Ectodermal cell (in vitro differentiated cells): ENCODE measurements around the gene FAR2.
"Not testable (repeated sequence)": the region's sequence is repeated elsewhere in the genome, so short reads cannot be mapped to it uniquely, and the experiment has no call there.

Experiments used
- H3K27ac ChIP-seq: 2 replicates; pipeline ENCODE4 v1.7.0; 2013; ENCODE audit warnings: mild to moderate bottlenecking, low read depth, low read length; ENCODE audit not compliant: insufficient read depth, poor library complexity, severe bottlenecking
- H3K27me3 ChIP-seq: 2 replicates; pipeline ENCODE4 v1.7.0; 2013; ENCODE audit warnings: mild to moderate bottlenecking, low read length; ENCODE audit not compliant: insufficient read depth, control insufficient read depth, poor library complexity, severe bottlenecking
- H3K36me3 ChIP-seq: one replicate; pipeline ENCODE4 v1.7.0; 2013; ENCODE audit warnings: low read length; ENCODE audit not compliant: control insufficient read depth, insufficient read depth
- H3K4me1 ChIP-seq: one replicate; pipeline ENCODE4 v1.7.0; 2013; ENCODE audit warnings: low read length; ENCODE audit not compliant: control insufficient read depth, insufficient read depth
- H3K4me3 ChIP-seq: 2 replicates; pipeline ENCODE4 v1.7.0; 2013; ENCODE audit warnings: low read depth, low read length, control low read depth; ENCODE audit not compliant: insufficient read depth
- H3K9me3 ChIP-seq: 2 replicates; pipeline ENCODE4 v1.7.0; 2013; ENCODE audit warnings: mild to moderate bottlenecking, low read length, moderate library complexity; ENCODE audit not compliant: control insufficient read depth
- WGBS, 2 experiments: methylation state at CpG; one replicate each; pipeline ENCODE4 v1.1.7; 2013; ENCODE audit warnings: missing lambda C conversion rate in 2 of 2; 5-methylcytosine and 5-hydroxymethylcytosine counted together

FAR2 gene

DNA sequence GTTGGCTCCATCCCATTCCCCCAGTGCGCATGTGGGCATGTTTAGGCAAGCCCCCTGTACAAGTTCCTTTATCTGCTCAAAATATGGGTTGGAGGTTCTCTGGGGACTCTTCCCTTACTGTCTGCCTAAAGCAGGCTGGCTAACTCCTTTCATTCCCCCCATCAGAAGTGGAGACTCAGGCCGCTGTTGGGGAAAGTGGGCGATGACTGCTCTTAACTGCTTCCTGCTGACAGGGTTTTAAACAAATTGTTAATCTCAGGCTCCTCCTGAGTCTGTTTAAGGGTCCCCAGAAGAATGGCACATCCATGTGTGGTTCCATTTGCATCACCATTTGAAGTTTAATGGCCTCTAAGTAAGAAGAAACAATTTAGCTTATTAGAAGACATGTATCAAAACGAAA lies 15.4 kb upstream of the FAR2 start:
- Histone ChIP-seq H3K36me3 (no peaks in the 10 kb centered on the region), H3K27me3 (no peaks in the 10 kb centered on the region), H3K9me3 (no peaks in the 10 kb centered on the region), H3K27ac (no peak overlapping the region), H3K4me1 (no peaks in the 10 kb centered on the region), H3K4me3 (no peak overlapping the region)
- 79% methylated on average over 4 of the region's 4 CpGs for WGBS, 2 experiments

- not testable (repeated sequence) for H3K4me1 ChIP-seq, H3K36me3 ChIP-seq, H3K4me3 ChIP-seq, H3K9me3 ChIP-seq, H3K27me3 ChIP-seq, H3K27ac ChIP-seq
- WGBS, 2 experiments: 97 to 98% methylated on average over 3 of the region's 3 CpGs
Observed at GRCh38 chr12:29138256-29138655, 10.8 kb upstream of the FAR2 start.

DNA sequence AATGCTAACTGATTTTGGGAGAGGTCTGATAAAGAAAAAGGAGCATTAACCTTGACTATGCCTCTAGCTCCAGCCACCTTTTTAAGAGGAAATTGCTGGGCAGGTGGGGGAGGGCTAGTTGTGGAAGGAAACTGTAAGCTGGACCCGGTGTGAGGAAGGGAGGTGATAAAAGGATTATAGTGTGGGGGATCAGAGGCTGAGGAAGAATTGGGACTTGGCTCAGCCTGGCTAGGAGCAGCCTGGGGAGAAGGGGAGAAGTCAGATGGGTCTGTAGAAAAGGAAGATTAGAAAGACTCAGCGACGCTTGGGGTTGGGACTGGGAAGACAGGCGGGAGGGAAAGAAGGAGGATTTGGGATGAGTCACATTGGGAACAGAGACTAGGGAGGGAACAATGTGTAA lies 10.2 kb upstream of the FAR2 start:
- not testable (repeated sequence) for H3K4me1 ChIP-seq, H3K9me3 ChIP-seq, H3K4me3 ChIP-seq, H3K27ac ChIP-seq, H3K36me3 ChIP-seq, H3K27me3 ChIP-seq
- WGBS, 2 experiments: 88% methylated on average over 4 of the region's 4 CpGs

GRCh38 chr12:29145372-29146170 lies 3.5 kb upstream of the FAR2 start:
- H3K27ac ChIP-seq: no peak overlapping the region
- no peak overlapping the region for H3K4me3 ChIP-seq
- no peaks in the 10 kb centered on the region for H3K36me3 ChIP-seq
- H3K27me3 ChIP-seq: peaks cover 30% of the 10 kb centered on the region
- WGBS, 2 experiments: 89 to 92% methylated on average over 14 of the region's 14 CpGs
- H3K4me1 ChIP-seq: peaks cover 7% of the 10 kb centered on the region
- H3K9me3 ChIP-seq: no peaks in the 10 kb centered on the region

DNA sequence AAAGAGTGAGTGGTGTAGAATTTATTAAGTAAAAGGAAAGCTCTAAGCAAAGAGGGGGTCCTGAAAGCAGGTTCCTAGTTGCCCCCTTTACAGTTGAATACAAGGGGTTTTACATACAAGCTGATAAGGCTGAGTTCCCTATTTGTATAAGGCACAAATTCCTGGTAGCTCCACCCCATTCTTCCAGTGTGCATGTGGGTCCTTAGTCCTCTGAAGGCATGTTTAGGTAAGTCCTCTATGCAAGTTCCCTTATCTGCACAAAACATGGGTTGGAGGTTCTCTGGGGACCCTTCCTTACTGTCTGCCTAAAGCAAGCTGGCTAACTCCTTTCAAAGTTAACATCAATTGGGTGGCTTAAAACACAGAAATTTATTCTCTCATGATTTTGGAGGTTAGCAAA lies 2.9 kb upstream of the FAR2 start:
- no peaks in the 10 kb centered on the region for H3K9me3 ChIP-seq
- H3K27me3 ChIP-seq: peaks cover 36% of the 10 kb centered on the region
- no peaks in the 10 kb centered on the region for H3K36me3 ChIP-seq
- no peak overlapping the region for H3K27ac ChIP-seq
- no peak overlapping the region for H3K4me3 ChIP-seq
- peaks cover 7% of the 10 kb centered on the region for H3K4me1 ChIP-seq

DNA sequence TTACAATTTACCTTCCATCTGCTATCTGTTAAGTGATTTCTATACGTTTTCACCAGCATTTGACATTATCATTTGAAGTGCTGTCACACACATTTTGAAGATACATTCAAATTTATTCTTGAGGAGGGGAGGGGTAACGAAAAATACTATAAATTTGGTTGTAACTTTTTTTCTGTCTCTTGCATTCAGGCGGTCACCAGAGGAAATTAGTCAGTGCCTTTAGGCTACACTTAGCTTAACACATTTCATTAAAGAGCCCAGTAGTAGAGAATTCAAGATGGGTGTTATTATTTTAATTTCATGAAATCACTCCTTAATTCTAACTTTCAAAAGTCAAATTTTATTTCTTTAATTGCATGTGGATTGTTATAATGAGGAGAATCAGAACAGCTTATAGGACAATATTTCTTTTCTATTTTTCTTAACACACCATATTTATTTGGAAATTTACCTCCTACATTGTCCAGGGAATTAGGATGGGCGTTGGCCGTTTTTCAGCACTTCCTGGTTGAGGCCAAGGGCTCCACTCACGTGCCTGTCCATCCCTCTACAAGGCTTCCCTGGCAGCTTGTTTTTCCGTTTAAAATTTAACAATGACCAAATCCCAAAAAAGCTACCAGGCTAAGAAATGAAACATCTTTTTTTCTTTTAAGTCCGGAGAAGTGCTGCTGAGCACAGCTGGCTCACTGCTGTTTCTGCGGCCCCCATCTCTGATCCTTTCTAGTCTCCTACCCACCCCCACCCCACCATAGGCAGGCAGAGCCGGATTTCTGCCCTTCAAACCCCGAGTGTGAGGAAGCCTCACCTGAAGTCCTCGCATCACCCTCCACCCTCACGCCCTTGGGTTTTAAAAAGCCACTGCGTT lies 1.1 kb upstream of the FAR2 start:
- Histone ChIP-seq H3K27me3 (peaks cover 36% of the 10 kb centered on the region), H3K4me3 (peak overlapping the region; percentile 59), H3K27ac (no peak overlapping the region), H3K9me3 (no peaks in the 10 kb centered on the region), H3K4me1 (peaks cover 7% of the 10 kb centered on the region), H3K36me3 (no peaks in the 10 kb centered on the region)
- WGBS, 2 experiments: 17 to 27% methylated on average over 12 to 13 of the region's 14 CpGs

- Histone ChIP-seq H3K4me3 (peak overlapping the region; percentile 59), H3K4me1 (peaks cover 7% of the 10 kb centered on the region), H3K27me3 (peaks cover 36% of the 10 kb centered on the region), H3K9me3 (no peaks in the 10 kb centered on the region), H3K27ac (no peak overlapping the region), H3K36me3 (no peaks in the 10 kb centered on the region)
- WGBS, 2 experiments: 5% methylated on average over 10 of the region's 10 CpGs
Observed at GRCh38 chr12:29148596-29148910, 525 bp upstream of the FAR2 start.

DNA sequence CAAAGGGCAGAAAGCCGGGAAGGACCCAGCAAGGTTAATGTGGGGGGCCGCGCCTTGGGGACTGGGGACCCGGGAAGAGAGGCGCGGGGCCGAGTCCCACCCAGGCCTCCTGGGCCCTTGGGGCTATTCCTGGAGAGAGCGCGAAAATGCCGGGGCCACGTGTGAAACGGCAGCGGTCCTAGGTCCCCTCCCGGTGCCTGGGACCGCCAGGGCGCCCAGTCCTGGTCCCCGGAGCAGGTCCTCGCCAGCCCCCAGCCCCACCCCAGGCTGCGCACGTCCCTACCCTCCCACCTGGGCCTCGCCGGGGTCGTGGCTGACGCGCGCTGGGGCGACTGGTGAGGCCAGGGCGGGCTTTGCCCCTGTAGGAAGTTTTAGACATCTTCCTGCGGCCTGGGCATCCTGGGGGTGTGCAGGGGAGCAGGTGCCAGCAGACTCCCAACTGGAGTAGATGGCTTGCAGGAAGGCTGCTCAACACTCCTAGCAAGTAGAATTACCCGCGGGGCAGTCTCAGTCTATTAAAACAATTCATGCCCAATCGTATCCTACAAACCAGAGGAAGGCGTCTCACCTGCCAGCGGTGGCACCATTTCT lies 708 bp downstream of the FAR2 start:
- peaks cover 7% of the 10 kb centered on the region for H3K4me1 ChIP-seq
- H3K27me3 ChIP-seq: peaks cover 36% of the 10 kb centered on the region
- no peaks in the 10 kb centered on the region for H3K36me3 ChIP-seq
- peak overlapping the region; percentile 59 for H3K4me3 ChIP-seq
- WGBS, 2 experiments: 15 to 18% methylated on average over 34 of the region's 34 CpGs
- H3K9me3 ChIP-seq: no peaks in the 10 kb centered on the region
- H3K27ac ChIP-seq: no peak overlapping the region

GRCh38 chr12:29150462-29150861 lies 1.4 kb downstream of the FAR2 start:
- 92 to 94% methylated on average over 6 to 7 of the region's 7 CpGs for WGBS, 2 experiments
- Histone ChIP-seq H3K27ac (no peak overlapping the region), H3K36me3 (no peaks in the 10 kb centered on the region), H3K4me3 (no peak overlapping the region), H3K9me3 (no peaks in the 10 kb centered on the region), H3K27me3 (peaks cover 36% of the 10 kb centered on the region), H3K4me1 (peaks cover 11% of the 10 kb centered on the region)

DNA sequence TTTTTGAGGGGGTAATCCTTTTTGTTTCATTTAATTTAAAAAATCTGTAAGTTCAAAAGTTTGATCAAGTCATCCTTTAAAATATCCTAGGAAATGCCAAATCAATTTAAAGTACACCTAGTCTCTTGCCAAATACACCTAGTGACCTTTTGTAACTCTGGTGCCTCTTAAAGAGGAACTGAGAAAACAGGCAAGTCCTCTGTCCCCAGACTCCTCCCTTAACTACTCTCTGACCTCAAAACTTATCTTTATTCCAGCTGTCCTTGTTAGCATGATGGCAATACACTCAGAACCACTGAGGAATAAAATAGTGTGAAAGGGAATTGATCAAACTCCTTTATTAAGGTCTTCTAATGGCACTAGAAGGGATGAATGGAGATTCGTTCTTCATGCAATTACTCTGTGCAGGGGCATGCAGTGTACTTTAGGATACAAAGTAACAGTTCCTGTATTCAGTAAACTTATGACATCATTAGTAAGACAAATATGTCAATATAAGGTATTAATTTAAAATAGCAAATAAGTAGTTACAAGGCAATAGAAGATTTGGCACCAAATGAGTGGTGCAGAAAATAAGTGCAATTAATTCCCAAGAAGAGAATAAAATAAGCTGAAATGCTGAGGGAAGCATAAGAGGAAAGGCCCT lies 3.3 kb downstream of the FAR2 start:
- no peaks in the 10 kb centered on the region for H3K36me3 ChIP-seq

More for the DNA sequence above, 3.3 kb downstream of the FAR2 start:
- no peak overlapping the region for H3K4me3 ChIP-seq
- no peaks in the 10 kb centered on the region for H3K9me3 ChIP-seq
- peaks cover 11% of the 10 kb centered on the region for H3K4me1 ChIP-seq
- H3K27ac ChIP-seq: no peak overlapping the region
- H3K27me3 ChIP-seq: peaks cover 36% of the 10 kb centered on the region
- WGBS, 2 experiments: 92% methylated on average over 1 of the region's 1 CpG; no CpG with 5 or more reads in 1 of the 2 experiments
